WI38 (cell line): ENCODE results near the gene TCOF1.

Source experiments
- H3K4me3 ChIP-seq: 2 replicates; pipeline ENCODE4 v1.5.1; 2011; ENCODE audit warnings: low read depth, mild to moderate bottlenecking, control low read depth, low read length
- CTCF ChIP-seq: IDR thresholded peaks from 2 replicates; pipeline ENCODE4 v1.5.1; 2012; ENCODE audit warnings: low read depth, mild to moderate bottlenecking, control low read depth, low read length

Gene TCOF1

DNA sequence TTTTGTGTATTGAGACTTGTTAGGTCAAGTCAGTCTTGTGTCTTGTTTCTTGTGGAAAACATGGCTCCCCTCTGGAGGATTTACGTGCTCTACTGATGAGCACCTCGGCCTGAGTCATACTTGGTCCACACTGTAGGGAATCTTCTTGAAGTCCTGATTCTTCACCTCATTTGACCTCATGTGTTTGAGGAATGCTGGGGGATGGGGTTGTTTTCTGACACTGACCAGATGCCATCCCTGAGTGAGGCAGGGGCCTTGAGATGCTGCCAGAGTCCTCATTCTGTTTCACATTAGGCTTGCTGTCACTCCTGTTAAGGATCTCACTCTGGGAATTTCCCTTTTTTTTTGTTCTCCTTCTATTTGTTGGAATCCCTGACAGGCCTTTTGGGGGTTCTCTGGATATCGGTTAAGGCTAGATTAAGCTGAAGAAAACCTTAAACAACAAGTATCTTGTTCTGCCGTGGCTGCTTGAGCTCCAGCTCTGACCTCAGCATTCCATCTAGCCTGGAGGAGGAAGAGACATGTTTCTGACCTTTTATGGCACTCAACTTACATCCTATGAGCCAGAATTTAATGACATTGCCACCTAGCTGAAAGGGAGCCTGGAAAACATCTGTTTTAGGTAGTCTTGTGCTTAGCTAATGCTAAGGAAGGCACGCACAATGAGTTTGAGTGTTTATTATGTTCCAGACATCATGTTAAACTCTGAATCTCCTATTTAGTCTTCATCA, 20.6 kb downstream of the TCOF1 start:
- TF ChIP-seq CTCF: no peak
- no peak overlapping the region for H3K4me3 ChIP-seq

- TF ChIP-seq CTCF: no peak
- no peak overlapping the region for H3K4me3 ChIP-seq
These were observed 27.2 kb downstream of the TCOF1 start for GRCh38 chr5:150384701-150385100.

DNA sequence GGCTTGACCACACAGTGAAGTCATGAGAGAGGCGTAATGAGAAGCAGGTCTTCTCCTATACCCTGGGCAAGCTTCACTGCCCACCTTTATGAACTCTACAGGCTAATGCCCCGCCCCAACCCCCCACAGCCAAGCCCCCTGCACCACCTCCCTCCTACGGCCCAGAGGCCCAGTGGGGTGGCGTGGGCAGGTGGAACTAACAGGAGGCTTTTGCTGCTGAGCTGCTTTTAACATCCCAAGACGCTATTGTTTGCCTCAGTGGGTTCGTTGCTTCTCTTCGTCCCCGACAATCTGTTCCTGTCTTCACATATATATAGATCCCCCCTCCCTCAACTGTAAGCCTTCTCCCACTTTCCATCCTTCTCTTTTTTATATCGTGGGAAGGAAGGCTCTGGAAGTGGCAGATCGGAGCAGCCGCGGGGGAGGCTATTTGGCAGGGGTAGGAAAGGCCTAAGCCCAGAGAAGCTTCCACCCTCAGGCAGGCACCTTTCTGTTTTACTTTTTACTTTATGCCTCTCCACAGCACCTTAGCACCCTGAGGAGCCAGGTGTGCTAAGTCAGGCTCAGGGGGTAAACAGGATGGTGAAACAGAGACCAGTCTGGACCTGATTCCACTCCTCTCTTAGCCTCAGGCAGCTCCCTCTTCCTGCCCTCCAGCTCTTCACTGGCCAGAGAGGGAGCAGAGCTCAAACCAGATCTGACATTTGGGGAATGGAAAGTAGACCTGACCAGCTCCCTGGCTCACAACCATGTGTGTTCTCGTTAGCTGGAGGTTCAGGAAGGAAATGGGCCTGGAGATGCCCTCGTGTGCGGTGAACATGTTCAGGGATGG, 28.7 kb downstream of the TCOF1 start:
- no peak for TF ChIP-seq CTCF

DNA sequence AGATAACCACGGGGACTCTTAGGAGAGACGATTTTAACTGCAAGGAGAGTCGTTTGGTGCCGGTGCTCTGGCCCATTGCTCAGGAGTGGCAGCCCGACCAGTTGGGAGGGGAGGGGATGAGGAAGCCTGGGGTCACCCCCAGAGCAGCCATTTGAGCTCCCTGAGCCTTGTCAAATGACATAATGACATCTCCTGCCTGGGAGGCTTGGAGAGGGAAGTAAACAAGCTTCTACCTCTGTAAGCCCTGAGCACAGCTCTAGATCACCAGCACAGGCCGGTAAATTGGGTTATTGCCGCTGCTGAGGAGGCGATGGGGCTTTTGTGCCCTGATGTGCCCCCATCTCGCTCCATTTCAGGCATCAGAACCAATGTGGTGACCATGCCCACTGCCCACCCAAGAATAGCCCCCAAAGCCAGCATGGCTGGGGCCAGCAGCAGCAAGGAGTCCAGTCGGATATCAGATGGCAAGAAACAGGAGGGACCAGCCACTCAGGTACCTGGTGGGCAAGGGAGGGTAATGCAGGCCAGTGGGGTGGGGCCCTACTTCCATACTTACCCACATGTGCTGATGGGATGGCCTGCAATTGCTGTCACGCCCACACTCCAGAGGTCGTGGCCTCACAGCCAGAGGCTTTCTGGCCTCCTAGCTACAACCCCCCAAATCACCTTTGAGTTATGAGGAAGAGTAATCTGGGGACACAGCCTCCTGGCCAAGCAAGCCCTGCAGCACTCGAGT, 32.2 kb downstream of the TCOF1 start:
- no peak for TF ChIP-seq CTCF
- no peak overlapping the region for H3K4me3 ChIP-seq

More for the DNA sequence above, 28.7 kb downstream of the TCOF1 start:
- H3K4me3 ChIP-seq: no peak overlapping the region

GRCh38 chr5:150391064-150391834, 33.8 kb downstream of the TCOF1 start:
- TF ChIP-seq CTCF: no peak
- no peak overlapping the region for H3K4me3 ChIP-seq

GRCh38 chr5:150391986-150392385, 34.5 kb downstream of the TCOF1 start:
- TF ChIP-seq CTCF: no peak
- H3K4me3 ChIP-seq: no peak overlapping the region
